ENCODE measurements around the gene IGHMBP2.
"Not testable (repeated sequence)": the region's sequence is repeated elsewhere in the genome, so short reads cannot be mapped to it uniquely, and the experiment has no call there.

Gene IGHMBP2

DNA sequence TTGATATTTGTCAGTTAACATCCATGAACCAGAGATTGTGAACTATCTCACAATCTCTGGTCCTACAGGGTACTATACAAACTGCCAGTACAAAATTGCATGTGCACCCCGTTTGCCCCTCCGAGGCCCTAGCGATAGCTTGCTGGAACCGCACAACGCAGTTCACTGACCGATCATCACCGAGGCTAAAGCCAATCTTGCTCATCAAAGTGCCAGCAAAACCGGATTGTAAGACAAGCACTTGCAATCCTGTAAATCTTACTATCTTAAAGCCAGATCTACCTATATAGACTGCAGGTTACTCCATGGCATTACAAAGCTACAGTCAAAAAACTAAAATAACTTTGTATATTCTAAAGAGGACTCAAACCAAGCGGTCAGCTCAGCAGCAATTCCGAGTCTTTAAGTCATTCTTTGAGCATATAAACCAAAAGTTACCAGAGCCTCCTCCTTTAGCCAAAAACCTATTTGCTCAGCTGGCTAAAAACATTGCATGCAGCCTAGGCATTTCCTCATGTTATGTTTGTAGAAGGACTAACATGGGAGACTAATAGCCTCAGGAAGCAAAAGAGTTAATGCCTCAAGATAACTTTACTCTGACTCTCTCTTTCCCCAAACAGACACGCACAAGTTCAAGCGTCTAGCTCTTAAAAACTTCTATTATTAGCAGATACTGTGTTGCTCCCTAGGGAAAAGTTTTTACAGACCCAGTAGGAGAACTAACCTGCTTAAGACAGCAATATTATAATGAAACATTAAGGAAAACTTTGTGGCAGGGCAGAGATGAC, 31.3 kb upstream of the IGHMBP2 start:
- FAIRE-seq = no peak
- TF ChIP-seq POLR2A (IDR thresholded peaks at IDR 0.05; ENCODE audit: low read depth, low read length) = no peak
- DNase-seq (ENCODE audit: insufficient read length, low spot score) = no peak

DNA sequence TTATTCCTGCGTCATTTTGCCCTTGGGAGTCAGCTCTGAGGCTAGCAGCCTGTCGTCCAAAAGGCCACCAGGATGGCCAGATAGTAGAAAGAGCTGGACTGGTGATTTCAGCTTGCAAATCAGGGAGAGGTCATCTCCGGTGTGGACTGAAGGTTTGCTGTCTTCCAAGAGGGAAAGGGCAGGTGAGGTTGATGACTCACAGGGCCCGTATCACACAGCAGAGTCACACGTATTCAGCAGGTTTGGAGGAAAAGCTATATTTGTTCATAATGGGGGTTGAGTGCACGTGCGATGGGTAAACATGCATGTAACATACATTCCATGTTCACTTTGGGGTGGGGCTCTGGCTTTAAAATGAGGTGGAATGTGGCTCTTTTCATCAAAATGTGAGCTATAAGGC, 25.7 kb upstream of the IGHMBP2 start:
- FAIRE-seq (no peak), DNase-seq (ENCODE audit: insufficient read length, low spot score) (no peak)
- TF ChIP-seq POLR2A (IDR thresholded peaks at IDR 0.05; ENCODE audit: low read depth, low read length) = no peak

DNA sequence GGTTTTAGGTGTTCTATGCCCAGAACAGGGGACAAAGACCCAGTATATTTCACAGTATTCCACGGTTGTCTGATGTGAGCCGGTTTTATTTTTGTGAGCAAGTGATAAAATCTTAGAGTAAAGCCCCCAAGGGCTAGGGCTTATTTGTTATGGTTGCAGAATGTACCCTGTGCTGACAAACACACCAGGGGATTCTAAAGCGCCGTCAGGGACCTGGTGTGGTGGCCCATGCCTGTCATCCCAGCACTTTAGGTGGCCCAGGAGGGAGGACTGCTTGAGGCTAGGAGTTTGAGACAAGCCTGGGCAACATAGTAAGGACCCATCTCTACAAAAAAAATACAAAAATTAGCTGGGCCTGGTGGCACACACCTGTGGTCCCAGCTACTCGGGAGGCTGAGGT, 22.8 kb upstream of the IGHMBP2 start:
- no peak for TF ChIP-seq POLR2A (IDR thresholded peaks at IDR 0.05; ENCODE audit: low read depth, low read length)
- DNase-seq (ENCODE audit: insufficient read length, low spot score) = no peak
- no peak for FAIRE-seq

DNA sequence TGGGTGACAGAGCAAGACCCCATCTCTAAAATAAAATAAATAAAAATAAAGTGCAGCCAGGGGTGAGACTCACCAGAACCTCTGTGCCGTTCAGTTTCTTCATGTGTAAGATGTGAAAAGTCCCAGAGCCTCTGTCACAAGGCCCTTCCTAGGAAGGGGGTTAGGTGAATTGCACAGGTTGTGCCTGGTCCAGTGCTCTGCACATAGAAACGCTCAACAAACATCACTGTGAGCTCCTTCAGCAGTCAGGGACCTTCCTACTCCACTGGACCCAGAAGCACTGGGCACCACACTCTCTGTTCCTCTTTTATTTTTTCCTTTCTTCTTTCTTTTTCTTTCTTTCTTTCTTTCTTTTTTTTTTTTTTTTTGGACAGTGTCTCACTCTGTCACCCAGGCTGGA, 22.4 kb upstream of the IGHMBP2 start:
- DNase-seq (ENCODE audit: insufficient read length, low spot score) = no peak
- no peak for TF ChIP-seq POLR2A (IDR thresholded peaks at IDR 0.05; ENCODE audit: low read depth, low read length)
- FAIRE-seq = no peak

DNA sequence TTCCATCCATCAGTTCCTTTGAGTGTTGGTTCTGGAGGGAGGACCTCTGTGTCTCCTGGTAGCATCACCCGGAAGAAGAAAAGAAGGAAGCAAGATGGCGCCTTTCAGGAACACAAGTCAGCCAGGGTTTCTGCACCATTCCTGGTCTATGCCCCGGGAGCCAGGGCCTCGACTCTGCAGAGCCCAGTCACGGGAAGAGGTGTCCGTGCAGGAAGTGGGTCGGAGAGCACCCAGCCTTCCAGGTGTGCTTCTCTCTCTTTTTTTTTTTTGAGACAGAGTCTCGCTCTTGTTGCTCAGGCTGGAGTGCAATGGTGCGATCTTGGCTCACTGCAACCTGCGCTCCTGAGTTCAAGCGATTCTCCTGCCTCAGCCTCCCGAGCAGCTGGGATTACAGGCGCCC, 21.3 kb upstream of the IGHMBP2 start:
- FAIRE-seq = no peak
- TF ChIP-seq POLR2A (IDR thresholded peaks at IDR 0.05; ENCODE audit: low read depth, low read length) = no peak
- no peak for DNase-seq (ENCODE audit: insufficient read length, low spot score)

DNA sequence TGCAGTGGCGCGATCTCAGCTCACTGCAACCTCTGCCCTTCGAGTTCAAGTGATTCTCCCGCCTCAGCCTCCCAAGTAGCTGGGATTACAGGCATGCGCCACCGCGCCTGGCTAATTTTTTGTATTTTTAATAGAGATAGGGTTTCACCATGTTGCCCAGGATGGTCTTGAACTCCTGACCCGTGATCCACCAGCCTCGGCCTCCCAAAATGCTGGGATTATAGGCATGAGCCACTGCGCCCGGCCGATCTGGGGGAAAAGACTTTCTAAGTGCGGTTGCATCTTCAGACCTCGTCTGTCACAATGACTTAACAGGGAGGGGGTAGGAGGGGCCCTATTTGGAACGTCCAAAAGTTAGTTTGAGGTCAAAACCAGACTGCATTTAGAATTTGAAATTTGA, 18.9 kb upstream of the IGHMBP2 start:
- FAIRE-seq; DNase-seq (ENCODE audit: insufficient read length, low spot score): not testable (repeated sequence)

DNA sequence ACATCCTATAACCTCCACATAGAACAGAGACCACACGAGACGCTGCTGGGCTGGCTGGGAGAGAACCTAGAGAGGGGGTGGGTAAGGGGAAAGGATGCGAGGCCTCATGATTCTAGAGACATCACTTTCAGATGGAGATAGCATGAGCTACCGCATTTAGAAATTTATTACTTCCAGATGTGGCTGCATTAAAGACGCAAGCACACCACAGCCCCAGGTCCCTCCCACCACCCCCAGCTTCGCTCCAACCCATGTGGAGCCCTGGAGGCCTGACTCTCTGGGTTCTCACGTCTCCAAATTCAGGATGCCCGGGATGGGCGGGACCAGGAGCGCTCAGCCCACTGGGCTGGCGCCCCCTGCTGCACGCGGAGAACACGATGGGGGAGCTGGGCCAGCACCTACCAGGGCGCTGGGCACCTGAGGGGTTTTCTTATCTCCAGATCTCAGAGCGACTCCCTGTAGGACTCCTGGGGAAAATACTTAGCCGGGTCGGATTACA, 13.7 kb upstream of the IGHMBP2 start:
- FAIRE-seq = no peak
- DNase-seq (ENCODE audit: insufficient read length, low spot score) = peak; percentile 31
- no peak for TF ChIP-seq POLR2A (IDR thresholded peaks at IDR 0.05; ENCODE audit: low read depth, low read length)

DNA sequence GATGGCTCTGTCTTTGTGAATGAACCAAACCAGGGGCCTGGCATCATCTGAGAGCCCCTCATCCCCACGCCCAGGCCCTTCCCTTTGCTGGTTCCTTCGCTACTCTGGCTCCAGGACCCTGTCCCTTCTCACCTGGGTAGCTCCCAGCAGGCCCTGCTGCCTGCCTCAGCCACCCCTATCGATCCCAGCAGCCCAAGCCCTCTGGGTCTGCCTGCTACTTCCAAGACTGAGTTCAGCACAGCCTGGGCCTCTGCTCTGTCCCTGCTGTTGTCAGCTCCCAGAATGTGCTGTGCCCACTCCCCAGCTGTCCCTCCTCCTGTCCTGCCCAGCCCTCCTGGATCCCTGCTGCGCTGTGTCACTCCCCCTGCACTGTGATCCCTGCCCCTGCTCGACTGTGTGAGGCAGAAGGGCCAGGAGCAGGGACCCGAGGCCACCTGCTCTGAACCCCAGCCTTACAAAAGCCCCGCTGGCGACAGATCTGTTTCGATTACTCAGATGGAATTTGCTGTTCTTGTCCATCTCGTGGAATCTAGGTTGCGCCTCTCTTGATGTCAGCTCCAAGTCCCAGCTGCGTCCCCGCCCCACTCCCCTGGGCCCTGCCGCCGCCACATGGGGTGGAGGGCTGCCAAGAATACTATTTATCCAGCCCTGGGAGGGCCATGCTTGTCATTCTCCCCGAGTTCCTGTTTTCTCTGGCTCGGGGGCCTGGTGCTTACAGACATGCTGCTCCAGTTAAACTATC, 13.0 kb upstream of the IGHMBP2 start:
- no peak for TF ChIP-seq POLR2A (IDR thresholded peaks at IDR 0.05; ENCODE audit: low read depth, low read length)
- FAIRE-seq (no peak), DNase-seq (ENCODE audit: insufficient read length, low spot score) (no peak)

DNA sequence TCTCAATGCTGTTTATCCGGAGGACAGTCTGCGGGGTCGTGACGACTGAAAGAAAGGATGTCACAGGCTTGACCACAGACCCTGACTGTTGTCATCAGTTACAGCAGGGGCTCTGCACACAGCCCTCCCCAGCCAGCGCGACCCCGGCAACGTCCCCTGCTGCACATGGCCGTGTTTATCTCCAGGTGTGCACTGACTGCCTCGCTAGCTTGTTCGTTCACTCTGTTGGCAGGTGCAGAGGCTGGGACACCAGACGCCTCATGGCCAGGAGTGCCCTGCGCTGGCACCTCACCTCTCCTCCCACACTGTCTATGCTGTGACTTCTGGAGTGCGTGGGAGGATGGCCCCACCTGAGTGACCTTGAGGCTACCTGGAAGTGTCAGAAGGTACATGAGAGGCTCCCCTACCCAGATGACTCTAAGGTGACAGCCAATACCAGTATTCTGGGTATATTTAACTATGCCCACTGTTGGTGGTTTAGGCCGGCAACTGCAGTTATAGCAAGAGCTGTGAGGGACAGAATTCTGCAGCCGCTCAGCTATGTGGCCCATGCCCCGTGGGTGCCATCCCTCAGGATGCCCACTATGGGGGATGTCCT, 12.2 kb upstream of the IGHMBP2 start:
- DNase-seq (ENCODE audit: insufficient read length, low spot score) = no peak
- no peak for FAIRE-seq
- no peak for TF ChIP-seq POLR2A (IDR thresholded peaks at IDR 0.05; ENCODE audit: low read depth, low read length)

DNA sequence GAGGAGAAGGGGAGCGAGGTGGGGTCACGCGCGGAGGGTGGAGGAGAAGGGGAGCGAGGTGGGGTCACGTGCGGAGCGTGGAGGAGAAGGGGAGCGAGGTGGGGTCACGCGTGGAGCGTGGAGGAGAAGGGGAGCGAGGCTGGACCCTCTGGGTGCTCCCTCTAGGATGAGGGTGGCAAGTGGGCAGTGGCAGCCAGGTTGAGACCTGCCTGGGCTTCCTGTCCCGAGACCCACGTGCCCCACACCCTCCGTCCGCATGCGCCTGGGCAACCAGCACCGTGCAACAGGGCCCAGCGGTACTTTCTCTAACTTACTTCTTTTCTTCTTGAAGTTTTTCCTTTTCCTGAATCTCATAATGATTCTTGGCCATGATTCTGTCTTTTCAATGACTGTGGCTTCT, 11.1 kb upstream of the IGHMBP2 start:
- FAIRE-seq (no peak), DNase-seq (ENCODE audit: insufficient read length, low spot score) (no peak)
- no peak for TF ChIP-seq POLR2A (IDR thresholded peaks at IDR 0.05; ENCODE audit: low read depth, low read length)

DNA sequence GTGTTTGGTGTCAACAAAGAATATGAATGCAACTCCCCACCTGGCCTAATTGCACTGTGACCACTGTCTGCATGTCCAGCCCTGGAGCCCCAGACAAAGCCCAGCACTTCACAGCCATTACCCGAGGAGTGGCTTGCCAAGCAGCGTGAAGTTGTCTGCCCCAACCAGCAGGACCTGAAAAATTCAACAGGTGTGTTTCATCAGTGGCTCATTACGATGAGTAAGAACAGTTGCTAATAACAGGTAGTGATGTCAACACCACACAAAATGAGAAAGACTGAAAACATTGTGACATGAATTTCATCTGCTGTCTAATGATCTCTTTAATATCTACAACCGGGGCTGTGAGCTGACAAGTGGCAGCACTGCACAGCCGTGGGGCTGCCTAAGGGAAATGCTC, 10.4 kb upstream of the IGHMBP2 start:
- TF ChIP-seq POLR2A (IDR thresholded peaks at IDR 0.05; ENCODE audit: low read depth, low read length) = no peak
- DNase-seq (ENCODE audit: insufficient read length, low spot score) = no peak
- no peak for FAIRE-seq

DNA sequence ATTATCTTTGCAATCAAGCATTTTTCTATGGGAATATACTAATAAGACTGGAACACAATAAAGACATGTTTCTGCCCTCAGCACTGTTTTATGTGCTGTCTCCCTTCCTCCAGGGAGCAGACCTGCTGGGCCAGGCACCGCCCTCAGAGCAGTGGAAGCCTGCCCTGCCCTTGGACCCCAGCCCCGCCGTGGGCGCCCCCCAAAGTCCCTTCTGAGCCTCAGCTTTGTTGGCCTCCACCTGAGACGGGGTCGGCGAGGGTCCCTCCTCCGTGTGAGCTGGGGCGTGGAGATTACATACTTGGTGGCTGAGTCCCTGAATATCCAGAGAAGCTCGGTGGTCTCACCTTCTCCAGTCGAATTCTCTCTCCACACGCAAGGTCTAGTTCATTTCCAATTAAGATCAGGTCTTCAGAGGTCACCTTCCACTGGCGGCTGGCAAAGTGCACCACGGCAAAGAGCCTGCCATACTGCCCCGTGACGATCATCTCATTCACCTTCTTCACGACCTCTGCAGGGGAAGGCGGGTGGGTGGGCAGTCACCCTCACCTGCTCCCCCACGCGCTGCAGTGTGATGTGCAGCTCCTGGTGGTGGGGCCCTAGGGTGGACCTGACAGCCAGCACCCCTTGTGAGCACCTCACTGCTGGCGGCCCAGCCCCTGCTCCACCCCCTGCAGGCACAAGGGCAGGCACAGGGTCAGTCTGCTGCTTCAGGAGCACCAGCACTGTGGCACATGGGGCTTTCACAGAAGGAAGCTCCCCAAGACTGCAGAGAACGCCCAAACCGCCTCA, 7.3 kb upstream of the IGHMBP2 start:
- FAIRE-seq (no peak), DNase-seq (ENCODE audit: insufficient read length, low spot score) (no peak)
- TF ChIP-seq POLR2A (IDR thresholded peaks at IDR 0.05; ENCODE audit: low read depth, low read length) = no peak

DNA sequence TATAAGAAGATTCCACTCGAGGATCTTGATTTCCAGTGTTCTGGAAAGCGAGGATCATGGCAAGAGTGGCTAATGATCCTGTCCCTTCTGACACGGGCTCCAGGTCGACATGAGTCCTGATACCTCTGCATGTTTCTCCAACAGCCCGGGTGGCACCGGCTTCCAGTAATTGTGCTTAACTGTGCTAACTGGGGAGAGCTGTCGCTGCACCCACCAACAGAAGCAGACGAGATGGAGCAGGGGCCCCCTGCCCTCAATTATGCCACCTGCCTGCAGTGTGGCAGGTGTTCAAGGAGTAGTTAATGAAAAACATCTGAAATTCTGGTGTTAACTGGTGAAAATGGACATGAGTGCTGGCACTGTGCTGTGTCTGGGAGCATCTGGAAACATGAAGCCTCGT, 6.2 kb upstream of the IGHMBP2 start:
- no peak for FAIRE-seq
- no peak for DNase-seq (ENCODE audit: insufficient read length, low spot score)
- no peak for TF ChIP-seq POLR2A (IDR thresholded peaks at IDR 0.05; ENCODE audit: low read depth, low read length)

DNA sequence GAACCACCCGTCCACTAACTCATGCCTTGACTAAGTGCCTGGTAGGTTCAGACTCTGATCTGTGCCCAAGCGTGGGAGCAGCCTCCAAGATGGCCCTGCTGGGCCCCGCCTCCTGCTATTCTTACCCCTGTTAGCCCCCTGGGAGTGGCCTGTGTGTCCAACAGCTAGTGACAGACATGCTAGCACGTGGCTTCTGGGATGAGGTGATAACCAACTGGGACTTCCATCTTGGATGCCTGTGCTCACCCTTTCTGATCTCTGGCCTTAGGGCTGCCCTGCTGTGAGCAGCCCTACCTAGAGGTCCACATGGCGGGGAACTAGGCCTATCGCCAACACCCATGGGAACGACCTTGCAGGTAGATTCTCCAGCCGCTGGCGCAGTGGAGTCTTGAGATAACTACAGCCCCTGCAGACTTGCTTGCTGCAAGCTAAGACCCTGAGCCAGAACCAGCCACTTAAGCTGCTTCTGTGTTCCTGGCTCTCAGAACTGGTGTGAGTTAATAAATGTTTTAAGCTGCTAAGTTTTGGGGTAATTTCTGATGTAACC, 2.8 kb upstream of the IGHMBP2 start:
- no peak for TF ChIP-seq POLR2A (IDR thresholded peaks at IDR 0.05; ENCODE audit: low read depth, low read length)
- DNase-seq (ENCODE audit: insufficient read length, low spot score) = no peak
- FAIRE-seq = no peak
